A549 treated with DMSO at 1 μM for 4 hours (cell line): ENCODE measurements around the gene LY6G6F. TPM values are rescaled to one million over a fixed set of nuclear protein-coding genes. Genes with fewer than 3 reads are reported as not detected.

Source experiments
- total RNA-seq: library from RNA; stranded (reverse); fragments of 200-300 nt; extraction: Qiagen RNA extraction; gene quantifications from 5 replicates; pipeline ENCODE4 v1.2.3, GENCODE V29; 2022; ENCODE audit warnings: low read depth

LY6G6F gene, protein sequence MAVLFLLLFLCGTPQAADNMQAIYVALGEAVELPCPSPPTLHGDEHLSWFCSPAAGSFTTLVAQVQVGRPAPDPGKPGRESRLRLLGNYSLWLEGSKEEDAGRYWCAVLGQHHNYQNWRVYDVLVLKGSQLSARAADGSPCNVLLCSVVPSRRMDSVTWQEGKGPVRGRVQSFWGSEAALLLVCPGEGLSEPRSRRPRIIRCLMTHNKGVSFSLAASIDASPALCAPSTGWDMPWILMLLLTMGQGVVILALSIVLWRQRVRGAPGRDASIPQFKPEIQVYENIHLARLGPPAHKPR
- total RNA-seq, result not detected in 5 replicates

GRCh38 chr6:31706599-31706998, at the start of gene LY6G6F:
Gene LY6G6F (plus strand): TSS chr6:31706866. CDS start chr6:31706907, 41 bp downstream.

DNA sequence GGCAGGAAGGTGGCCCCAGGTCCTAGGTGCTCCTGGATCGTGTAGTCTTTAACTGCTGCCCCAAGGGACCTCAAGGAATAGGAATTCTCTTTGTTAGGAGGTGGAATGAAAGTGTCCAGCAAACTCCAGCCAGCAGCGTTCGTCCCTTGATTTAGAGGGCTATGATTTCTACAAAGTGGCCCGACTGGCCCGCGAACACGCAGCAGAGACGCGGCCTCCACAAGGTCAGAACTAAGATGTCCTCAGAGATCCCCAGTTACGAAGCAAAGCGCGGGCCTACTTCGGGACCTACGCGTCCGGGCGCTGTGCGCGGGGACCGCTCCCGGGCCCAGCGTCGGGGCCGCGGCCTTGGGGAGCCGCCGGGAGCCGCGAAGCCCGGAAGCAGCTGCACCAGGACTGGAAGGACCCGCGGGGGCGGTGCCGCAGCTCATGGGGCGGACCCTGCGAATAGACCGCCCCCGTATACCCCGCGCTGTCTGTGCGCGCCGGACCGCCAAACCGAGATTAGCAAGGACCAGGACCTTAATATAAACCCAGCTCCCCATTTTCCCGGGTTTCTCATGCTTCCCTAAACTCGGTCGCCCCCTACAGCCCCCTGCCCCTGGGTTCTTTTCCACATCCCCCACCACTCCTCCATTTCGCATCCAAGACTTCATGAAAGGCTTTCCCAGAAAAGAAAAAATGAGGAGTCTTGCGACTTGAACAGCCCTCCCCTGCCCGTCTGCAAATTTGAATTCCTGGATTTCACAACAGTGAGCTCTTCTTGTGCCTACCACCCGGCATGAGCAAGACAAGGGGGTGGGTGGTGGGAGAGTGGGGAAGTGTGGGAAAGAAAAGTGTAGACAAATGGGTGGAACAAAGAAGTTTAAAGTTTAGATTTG, 46.0 kb upstream of the LY6G6F start, which contains the start of gene C6orf47:
Gene C6orf47 (minus strand): TSS at position 398 of the 881 bp plus-strand sequence. CDS start 831 bp downstream, outside the sequence.

GRCh38 chr6:31664790-31665500, 41.7 kb upstream of the LY6G6F start, which contains the start of gene GPANK1:
Gene GPANK1 (minus strand): TSS chr6:31664997. CDS start chr6:31664478, 519 bp downstream.

GRCh38 chr6:31665501-31666336, 40.9 kb upstream of the LY6G6F start, which contains the start of gene CSNK2B:
Gene CSNK2B (plus strand): TSS chr6:31666080. CDS start chr6:31666832, 752 bp downstream.

DNA sequence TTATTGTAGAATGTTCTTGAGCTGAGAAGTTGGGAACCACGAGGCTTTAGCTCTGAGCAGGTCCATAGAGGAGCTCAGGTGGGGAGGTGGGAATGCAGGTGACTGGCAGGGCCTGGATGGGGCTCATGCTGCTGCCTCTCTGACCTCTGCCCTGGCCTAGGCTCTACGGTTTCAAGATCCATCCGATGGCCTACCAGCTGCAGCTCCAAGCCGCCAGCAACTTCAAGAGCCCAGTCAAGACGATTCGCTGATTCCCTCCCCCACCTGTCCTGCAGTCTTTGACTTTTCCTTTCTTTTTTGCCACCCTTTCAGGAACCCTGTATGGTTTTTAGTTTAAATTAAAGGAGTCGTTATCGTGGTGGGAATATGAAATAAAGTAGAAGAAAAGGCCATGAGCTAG, 37.0 kb upstream of the LY6G6F start, which contains the start of gene LY6G5B:
Gene LY6G5B (plus strand): TSS at position 301 of the 400 bp plus-strand sequence. CDS start 975 bp downstream, outside the sequence.

GRCh38 chr6:31680226-31681134, 26.2 kb upstream of the LY6G6F start, which contains the start of gene LY6G5C:
Gene LY6G5C (minus strand): TSS chr6:31681067. CDS start chr6:31680373, 694 bp downstream.

GRCh38 chr6:31702819-31703716, 3.6 kb upstream of the LY6G6F start, which contains the start of gene ABHD16A:
Gene ABHD16A (minus strand): TSS chr6:31703324. CDS start chr6:31703281, 43 bp downstream.

DNA sequence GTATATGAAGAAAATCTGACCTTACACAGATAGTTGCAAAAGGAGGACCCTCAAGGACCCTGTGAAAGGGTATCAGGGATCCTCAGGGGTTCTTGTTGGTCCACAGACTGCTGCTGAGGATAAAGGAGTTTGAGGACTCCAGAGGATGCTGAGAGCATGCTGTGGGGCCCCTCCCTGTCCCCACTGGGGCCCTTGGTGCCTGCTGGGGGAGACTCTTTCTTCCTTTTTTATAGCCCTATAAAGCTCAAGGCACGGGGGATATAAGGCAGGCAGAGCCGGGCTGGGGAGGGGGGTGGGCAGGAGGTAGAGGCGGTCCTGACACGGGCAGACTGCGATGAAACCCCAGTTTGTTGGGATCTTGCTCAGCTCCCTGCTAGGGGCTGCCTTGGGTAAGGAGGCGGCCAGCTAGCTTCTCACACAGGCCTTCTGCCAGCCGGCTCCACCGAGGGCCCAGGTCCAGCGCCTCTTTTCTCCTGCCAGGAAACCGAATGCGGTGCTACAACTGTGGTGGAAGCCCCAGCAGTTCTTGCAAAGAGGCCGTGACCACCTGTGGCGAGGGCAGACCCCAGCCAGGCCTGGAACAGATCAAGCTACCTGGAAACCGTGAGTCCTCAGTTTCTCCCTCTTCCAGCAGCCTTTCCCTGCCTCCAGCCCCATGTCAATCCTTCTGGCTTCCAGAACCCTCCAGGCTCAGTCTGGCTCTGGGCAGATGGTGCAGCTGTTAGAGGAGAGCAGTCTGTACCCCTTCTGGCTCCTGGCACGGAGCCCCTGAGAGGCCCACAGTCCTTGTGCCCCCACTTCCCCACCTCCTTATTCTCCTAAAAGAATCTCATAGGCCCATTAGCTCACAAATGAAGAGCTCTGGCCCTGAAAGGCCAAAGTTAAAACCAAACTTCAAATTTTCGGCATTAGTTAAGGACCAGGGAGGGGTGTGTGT, 8.6 kb downstream of the LY6G6F start, which contains the start of gene LY6G6D:
Gene LY6G6D (plus strand): TSS at position 327 of the 937 bp plus-strand sequence. CDS start 8 bp downstream, at position 335.

GRCh38 chr6:31721351-31722020, 14.8 kb downstream of the LY6G6F start, which contains the start of gene LY6G6C:
Gene LY6G6C (minus strand): TSS chr6:31721746. CDS start chr6:31721679, 67 bp downstream.

GRCh38 chr6:31723245-31723979, 16.7 kb downstream of the LY6G6F start, which contains the start of gene MPIG6B:
Gene MPIG6B (plus strand): TSS chr6:31723373. CDS start chr6:31723384, 11 bp downstream.

GRCh38 chr6:31728767-31729514, 22.3 kb downstream of the LY6G6F start, which contains the start of gene DDAH2:
Gene DDAH2 (minus strand): TSS chr6:31729299. CDS start chr6:31729161, 138 bp downstream.

GRCh38 chr6:31736021-31736767, 29.5 kb downstream of the LY6G6F start, which contains the start of gene CLIC1:
Gene CLIC1 (minus strand): TSS chr6:31736530. CDS start chr6:31736300, 230 bp downstream.

DNA sequence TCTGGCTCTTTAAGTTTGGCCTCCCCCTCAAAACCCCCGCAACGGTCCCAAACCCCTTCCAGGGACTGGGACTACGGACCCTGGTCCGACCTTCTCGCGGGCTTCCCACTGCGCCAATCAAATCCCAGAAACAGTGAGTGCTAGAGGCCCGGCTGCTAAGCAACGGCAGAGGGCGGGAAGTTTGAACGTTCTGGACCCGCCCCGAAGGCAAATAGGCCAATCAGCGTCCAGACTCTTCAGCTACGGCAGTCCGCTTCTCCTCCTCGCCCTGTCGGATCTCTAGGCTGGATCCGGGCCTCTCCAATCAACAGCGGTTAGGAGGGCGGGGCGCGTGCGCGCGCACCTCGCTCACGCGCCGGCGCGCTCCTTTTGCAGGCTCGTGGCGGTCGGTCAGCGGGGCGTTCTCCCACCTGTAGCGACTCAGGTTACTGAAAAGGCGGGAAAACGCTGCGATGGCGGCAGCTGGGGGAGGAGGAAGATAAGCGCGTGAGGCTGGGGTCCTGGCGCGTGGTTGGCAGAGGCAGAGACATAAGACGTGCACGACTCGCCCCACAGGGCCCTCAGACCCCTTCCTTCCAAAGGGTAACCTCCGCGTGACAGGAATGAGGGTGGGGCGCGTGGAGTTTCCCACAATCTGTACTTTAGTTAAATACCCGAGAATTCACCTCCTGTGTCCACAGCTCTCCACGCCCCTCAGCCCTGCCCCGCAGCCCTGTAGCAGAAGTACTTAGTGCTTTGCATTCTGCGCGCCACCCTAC, 33.2 kb downstream of the LY6G6F start, which contains the start of gene MSH5:
Gene MSH5 (plus strand): TSS at position 367 of the 758 bp plus-strand sequence. CDS start 462 bp downstream, outside the sequence.

